HG03571 (cell line): ENCODE data around the gene DLST.
A peak's percentile ranks its signal among the peaks of the same experiment; 100 is the strongest.

Experiments
- ATAC-seq: cut with Tn5 transposase; IDR thresholded peaks from one replicate; pipeline ENCODE4 v1.9.1; 2021; ENCODE audit not compliant: unreplicated experiment

Gene DLST

GRCh38 chr14:74893614-74894091 is 11.9 kb downstream of the DLST start:
- ATAC-seq = peak; percentile 54

GRCh38 chr14:74896400-74896799 is 14.7 kb downstream of the DLST start:
- no peak for ATAC-seq

GRCh38 chr14:74897642-74898041 is 15.9 kb downstream of the DLST start:
- no peak for ATAC-seq

GRCh38 chr14:74898083-74898482 is 16.4 kb downstream of the DLST start:
- no peak for ATAC-seq

- no peak for ATAC-seq
These were observed 17.0 kb downstream of the DLST start for GRCh38 chr14:74898694-74899093.

GRCh38 chr14:74902941-74903705 is 21.4 kb downstream of the DLST start:
- no peak for ATAC-seq

- no peak for ATAC-seq
These were observed 23.2 kb downstream of the DLST start for GRCh38 chr14:74904635-74905503.

- ATAC-seq = no peak
These were observed 24.0 kb downstream of the DLST start for GRCh38 chr14:74905595-74906142.

GRCh38 chr14:74906925-74907521 is 25.3 kb downstream of the DLST start:
- ATAC-seq = no peak

- no peak for ATAC-seq
These were observed 26.0 kb downstream of the DLST start for GRCh38 chr14:74907744-74908143.

GRCh38 chr14:74908861-74909341 is 27.2 kb downstream of the DLST start:
- ATAC-seq = no peak

GRCh38 chr14:74909501-74909900 is 27.8 kb downstream of the DLST start:
- ATAC-seq = no peak

- ATAC-seq = no peak
These were observed 28.2 kb downstream of the DLST start for GRCh38 chr14:74909911-74910310.

- ATAC-seq = no peak
These were observed 28.8 kb downstream of the DLST start for GRCh38 chr14:74910556-74910955.

- no peak for ATAC-seq
These were observed 29.5 kb downstream of the DLST start for GRCh38 chr14:74911221-74911620.

GRCh38 chr14:74911704-74912103 is 30.0 kb downstream of the DLST start:
- ATAC-seq = no peak

GRCh38 chr14:74912111-74912510 is 30.4 kb downstream of the DLST start:
- ATAC-seq = no peak

- ATAC-seq = no peak
These were observed 31.1 kb downstream of the DLST start for GRCh38 chr14:74912801-74913200.

- ATAC-seq = no peak
These were observed 31.7 kb downstream of the DLST start for GRCh38 chr14:74913393-74913910.

GRCh38 chr14:74913986-74914573 is 32.4 kb downstream of the DLST start:
- no peak for ATAC-seq

GRCh38 chr14:74915426-74915825 is 33.7 kb downstream of the DLST start:
- no peak for ATAC-seq
